ENCODE results near the gene CHSY3.

CHSY3 gene

DNA sequence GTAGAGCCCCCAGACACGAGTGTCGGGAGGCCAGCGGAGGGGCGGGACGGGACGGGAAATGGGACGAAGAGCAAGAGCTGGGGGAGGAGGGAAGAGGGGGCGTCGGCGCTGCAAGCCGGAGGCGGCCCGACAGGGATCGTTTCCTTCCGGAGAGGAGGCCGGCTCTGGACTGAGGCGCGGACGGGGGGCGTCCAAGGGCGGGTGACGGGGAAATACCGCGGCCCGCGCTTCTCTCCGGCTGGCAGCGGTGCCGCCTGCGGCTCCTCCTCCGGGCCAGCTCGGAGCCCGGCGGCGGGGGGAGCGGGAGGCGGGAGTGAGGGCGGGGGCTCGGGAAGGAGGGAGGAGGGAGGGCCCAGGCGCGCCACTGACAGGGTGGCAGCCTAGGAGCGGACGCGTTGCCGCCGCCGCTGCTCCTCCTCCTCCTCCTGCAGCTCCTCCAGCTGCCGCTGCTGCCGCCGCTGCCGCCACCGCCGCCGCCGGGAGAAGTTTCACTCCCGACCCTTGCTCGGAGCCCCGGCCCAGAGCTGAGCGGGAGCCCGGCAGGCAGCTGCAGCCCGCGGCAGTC is at the start of gene CHSY3:
TSS of gene CHSY3 (plus strand) at position 364 of the 565 bp plus-strand sequence.
- no peak for DNase-seq (ENCODE audit: low read depth)

DNA sequence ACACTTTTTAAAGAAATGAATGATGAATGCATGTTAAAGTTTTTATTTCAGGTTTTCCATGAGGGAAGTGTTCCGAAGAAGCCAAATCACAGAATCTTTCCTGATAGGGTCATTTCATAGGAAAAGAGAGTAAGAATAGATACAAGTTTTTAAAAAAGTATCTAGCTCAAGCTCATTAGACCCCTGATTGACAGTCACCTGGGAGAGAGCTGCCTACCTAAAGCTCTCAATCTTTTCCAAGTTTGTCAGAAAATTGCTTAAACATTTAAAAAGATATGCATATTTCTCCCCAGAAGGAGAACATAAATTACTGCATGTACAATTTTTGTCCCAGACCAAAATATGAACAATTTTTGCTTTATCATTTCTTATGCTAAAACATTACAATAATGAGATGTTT is 47.9 kb upstream of the CHSY3 start:
- DNase-seq (ENCODE audit: low read depth) = no peak

DNA sequence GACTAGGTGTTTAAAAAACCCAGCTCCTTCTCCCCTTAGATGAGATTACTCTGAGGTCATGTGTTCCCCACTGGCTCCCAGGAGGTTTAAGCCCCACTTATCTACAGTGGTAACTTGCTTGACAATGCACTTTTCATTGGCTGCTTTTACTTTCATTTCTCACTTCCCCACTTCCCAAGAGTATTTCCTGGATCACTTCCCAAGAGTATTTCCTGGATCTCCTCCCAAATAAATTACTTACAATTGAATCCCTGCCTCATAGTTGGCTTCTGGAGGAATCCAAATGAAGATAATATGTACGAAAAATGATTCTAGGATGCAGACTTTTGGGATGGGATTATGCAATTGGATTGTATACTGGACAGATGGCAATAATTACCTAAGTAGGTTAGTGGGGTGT is 47.1 kb upstream of the CHSY3 start:
- no peak for DNase-seq (ENCODE audit: low read depth)

DNA sequence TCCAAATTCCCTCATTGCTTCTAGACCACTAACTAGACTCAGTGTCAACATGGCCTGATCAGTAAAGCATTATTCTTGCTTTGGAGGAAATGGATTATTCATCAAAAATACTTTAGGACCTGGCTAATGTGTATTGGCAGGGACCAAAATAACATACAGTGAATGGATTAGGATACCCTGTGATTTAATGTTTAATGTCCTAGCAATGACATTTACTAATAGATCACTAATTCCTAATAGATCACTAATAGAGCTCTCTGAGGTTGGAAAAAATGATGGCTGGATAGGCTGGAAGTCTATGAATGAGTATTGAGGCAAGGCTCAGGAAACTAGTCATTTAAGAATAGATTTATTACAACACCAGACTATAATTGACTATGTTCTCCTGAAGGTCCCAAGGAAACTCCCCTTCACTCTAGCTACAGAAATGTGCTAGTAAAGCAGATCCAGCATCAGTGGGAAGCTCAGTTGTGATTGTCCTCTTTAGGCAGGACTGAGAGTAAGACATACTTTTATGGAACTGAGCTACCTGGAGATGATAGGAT is 46.1 kb upstream of the CHSY3 start:
- DNase-seq (ENCODE audit: low read depth) = no peak

DNA sequence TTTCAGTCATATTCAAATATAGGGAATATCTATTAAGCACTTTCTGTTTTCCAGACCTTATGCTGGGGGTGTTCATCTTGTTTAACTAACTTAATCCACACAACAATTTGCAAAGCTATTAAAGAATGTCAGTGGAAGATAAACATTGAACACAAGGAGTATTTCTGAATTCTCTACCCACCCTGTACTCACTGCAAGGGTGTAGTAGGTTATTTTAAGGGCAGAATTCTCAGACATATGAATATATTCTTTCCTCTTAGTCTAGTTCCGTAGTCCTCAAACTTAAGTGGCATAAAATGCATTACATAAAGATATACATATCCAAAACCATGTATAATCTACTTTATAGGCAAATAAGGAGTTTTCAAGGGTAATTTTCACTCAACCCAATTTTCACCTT is 19.9 kb upstream of the CHSY3 start:
- DNase-seq (ENCODE audit: low read depth) = no peak

DNA sequence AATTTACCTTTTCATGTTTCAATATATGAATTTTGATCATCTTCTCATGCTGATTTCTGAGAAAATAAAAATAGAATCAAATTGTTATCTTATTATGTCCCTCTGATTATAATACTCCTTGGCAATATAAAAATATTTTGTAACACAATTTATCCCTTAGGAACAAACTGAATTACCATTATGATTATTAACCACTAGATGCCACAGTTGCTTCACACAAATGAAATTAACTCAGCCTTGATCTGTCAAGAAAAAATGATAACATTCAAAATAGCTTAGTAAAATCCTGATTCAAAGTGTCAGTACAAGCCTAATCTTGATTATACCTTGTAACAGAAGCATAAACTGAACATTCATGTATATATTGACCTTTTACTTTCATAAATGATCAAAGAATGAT is 4.8 kb upstream of the CHSY3 start:
- DNase-seq (ENCODE audit: low read depth) = no peak

DNA sequence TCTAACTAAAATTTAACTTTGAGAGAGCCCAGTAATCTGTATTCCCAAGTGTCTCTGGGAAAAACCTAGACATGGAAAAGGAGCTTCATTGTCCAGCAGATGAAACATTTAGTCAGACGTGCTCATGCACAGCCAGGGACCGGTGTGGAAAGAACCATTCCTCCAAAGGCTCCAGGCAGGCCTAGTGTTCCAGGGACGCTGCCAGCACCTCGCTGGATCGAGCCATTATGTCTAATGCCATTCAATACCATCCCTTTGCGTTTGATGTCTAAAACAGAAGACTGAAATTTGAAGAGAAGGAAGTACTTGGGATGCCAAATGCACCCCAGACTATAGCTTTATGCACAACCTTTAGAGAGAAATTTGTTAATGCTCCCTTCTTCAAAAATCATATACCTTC is 1.4 kb upstream of the CHSY3 start:
- no peak for DNase-seq (ENCODE audit: low read depth)

DNA sequence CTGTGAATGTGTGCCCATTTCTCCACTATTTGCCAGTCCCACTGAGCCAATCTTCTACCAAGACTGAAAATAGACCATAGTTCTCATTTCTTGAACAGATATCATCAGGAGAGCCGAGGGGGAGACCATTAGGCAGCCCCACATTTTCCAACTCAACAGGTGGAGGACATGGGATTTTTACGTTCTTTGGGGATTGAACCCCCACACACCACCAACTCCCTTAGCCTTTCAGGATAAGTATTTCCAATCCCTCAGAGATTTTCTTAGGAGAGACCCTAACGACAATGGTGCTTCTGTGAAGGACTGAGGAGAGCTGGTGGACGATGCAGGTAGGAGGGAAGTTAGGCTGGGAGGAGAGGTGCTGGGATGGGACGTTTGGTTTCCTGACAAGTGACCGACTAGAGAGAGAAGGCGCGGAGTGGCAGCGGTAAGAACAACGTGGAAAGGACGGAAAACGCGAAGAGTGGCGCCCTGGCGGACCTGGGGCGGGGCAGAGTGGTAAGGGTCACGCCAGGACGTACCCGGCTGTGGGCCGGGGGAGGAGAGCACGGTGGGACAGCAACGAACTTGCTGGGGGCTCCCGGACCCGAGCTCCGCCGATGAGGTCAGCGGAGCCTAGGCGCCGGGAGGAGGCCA is 681 bp upstream of the CHSY3 start:
- no peak for DNase-seq (ENCODE audit: low read depth)

DNA sequence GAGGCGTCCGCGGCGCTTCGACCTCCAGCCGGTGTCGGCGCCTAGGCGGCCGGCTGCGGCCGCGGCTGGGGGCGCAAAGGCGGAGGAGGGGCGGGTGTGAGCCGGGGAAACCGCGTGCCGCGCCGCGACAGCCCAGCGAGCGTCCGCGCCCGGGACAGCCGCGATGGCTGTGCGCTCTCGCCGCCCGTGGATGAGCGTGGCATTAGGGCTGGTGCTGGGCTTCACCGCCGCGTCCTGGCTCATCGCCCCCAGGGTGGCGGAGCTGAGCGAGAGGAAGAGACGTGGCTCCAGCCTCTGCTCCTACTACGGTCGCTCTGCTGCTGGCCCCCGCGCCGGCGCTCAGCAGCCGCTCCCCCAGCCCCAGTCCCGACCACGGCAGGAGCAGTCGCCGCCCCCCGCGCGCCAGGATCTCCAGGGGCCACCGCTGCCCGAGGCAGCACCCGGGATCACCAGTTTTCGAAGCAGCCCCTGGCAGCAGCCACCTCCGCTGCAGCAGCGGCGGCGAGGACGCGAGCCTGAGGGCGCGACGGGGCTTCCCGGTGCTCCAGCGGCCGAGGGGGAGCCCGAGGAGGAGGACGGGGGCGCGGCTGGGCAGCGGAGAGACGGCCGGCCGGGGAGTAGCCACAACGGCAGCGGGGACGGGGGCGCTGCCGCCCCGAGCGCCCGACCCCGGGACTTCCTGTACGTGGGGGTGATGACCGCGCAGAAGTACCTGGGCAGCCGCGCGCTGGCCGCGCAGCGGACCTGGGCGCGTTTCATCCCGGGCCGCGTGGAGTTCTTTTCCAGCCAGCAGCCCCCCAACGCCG is 605 bp downstream of the CHSY3 start:
- DNase-seq (ENCODE audit: low read depth) = no peak

DNA sequence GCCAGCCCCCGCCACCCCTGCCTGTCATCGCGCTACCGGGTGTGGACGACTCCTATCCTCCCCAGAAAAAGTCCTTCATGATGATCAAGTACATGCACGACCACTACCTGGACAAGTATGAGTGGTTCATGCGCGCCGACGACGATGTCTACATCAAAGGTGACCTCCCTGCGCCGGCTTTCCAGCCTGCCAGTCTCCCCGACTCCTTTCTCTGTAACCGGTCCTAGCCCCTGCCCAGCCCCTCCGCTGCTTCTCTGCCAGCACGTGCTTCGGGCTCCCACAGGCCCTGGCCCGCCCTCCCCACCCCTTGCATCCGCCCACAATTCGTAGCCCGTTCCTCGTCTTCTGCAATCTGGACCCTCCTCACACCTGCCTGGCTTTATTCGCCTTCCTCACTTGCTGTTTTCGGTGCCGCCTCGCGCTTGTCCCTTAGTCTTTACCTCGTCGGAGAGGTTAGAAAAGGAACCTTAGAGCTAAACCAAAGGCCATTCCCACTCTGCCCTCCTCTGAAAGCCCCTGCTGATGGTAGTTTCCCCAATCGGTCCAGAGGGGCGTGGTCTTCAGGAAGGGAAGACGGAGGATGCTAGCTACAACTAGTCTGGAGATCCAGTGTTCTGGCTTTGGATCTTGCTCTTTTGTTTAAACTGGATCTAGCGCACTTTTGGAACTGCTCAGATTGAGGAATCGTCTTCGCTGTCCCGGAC is 1.4 kb downstream of the CHSY3 start:
- no peak for DNase-seq (ENCODE audit: low read depth)

DNA sequence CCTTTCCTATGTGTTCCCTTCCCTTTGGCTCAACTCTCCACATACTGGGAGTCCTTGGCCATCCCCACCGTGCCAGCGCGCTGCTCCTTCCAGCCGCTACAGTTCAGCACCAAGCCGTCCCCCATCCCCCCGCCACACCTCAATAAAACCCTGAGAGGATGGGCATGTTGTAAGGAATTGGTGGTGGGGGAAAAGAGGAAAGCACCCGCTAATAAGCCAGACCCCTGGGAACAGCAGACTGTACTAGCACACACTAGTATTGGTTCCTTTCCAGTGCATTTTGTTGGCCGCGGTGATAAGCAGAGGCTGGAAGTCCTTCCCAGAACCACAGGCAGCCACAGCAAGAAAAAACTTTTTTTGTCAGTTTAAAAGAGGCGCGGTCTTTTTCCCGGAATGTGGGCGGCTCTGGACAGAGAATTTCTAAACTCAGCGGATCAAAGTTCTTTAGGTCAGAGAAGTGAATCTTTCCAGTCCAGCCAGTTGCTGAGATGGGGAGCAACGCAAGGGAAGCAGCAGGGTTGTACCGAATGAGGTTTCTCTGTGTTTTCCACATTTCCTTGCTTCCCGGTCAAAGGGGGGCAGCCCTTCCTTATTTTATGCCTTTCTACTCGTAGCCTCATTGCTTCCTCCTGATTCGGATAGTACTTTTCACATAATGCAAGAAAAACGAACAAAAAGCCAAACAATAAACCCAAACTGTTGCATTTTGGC is 2.1 kb downstream of the CHSY3 start:
- no peak for DNase-seq (ENCODE audit: low read depth)

DNA sequence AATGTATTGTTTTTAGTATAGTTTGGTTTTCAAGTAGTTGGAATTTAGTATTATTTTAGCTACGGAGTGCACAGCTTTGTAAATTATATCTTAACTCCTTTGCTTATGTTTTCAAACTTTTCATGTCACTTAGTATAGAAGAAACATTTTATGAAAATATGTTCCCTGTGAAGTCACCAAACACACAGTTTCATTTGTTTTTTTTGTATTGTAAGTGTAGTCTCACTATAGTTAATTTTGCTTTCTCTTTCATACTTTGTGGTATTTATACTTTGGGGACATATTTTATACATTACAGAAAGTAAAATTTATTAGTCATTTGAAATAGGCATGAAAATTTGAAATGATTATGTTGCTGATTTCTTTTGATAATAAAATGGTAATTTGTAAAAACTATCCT is 5.0 kb downstream of the CHSY3 start:
- no peak for DNase-seq (ENCODE audit: low read depth)

DNA sequence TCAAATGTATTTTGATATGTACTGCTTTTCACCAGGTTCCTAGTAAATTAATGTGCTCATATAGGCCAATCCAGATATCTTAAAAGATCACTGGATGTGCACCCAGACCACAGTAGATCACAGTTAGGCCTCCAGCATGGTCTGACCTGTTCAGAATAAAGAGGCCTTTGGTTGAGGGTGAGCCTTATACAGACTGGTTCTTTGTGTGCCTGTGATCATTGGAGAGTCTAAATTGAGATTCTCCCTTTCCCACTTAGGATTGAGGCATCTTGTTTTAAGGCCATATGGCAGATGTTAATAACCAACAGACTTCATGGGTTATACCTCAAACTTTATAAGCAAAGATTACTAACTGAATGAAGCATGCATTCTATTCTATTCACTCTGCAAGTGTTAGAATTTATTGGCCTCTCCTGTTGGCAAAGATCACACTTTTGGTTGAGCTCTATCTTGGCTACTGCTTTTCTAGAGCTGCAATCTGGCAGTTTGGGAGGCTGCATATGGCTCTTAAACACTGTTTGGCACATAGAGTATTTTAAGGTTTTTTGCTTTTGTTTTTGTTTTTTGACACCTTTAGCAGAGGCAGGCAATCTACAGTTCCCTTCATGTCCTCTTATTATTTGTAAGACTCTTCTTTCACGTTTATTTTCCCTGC is 8.5 kb downstream of the CHSY3 start:
- no peak for DNase-seq (ENCODE audit: low read depth)

DNA sequence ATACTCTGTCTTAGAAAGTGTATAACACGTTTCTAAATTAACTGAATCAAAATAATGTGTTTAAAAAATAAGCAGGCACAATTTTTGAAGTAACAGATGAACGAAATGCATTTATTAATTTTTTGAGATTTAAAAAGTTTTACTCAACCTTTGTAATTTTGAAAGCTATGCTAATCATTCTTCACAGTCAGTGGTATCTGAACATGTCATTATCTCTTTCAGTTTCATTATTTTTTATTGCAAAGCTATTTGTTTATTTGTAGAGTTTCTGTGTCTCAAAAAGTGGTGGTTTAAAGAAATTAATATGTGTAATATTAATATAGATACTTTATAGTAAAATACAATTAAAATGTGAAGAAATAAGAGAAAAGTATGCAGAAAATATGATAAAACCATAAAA is 11.2 kb downstream of the CHSY3 start:
- DNase-seq (ENCODE audit: low read depth) = no peak

DNA sequence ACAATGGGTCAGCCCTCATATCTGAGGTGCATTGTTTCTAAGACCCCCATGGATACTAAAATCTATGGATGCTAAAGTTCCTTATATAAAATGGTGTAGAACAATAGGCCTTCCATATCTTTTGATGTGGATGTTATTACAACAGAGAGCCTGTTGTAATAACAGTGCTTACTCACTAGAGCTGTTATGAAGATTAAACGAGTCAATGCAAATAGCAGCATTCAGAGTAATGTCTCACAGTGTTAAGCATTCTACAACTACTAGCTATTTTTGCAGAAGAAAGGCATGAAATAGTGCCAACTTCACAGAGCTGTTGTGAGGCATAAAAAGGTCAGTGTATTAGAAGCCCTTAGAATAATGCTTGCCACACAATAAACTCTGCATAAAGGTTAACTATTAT is 13.0 kb downstream of the CHSY3 start:
- no peak for DNase-seq (ENCODE audit: low read depth)

DNA sequence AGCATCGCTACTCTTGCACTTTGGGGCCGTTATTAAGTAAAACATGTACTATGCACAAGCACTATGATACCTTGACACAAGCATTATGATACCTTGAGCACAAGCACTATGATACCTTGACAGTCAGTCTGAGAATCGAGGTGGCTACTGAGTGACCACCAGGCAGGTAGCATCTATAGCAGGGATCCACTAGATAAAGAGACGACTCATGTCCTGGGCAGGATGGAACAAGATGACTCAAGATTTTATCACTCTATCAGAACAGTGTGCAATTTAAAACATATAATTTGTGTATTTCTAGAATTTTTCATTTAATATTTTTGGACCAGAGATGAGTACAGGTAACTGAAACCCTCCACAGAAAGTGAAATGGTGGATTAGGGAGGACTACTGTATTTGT is 16.9 kb downstream of the CHSY3 start:
- DNase-seq (ENCODE audit: low read depth) = no peak

DNA sequence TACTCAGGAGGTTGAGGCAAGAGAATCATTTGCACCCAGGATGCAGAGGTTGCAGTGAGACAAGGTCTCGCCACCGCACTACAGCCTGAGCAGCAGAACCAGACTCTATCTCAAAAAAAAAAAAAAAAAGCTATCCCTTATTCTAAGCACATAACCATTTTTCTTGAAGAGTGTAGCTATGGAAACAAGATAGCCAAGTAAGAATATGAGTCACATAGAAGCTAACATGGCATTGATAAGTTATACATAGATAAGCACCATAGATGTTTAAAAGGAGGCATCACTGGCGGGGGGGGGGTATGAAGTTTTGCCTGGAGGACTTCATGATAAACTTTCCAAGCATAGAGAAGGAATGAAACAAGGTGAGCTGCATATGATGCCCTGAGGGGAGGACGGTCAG is 26.0 kb downstream of the CHSY3 start:
- DNase-seq (ENCODE audit: low read depth) = no peak

DNA sequence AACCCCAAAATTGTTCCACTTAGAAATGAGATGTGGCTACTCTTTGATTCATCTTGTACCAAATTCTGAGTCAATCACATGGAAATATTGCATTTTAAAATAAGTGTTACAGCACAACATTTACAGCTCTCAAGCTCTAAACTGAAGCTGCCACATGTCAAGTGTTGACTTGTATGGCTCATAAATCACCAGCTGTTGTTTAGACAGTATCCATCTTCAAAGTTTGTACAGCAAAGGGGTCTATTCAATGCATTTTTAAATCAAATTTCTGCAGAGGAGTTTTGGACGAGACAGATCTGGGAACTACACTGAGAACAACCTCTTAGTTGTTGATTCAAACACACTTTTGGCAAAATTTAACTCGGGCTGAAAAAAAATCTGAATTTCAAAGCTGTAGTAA is 31.4 kb downstream of the CHSY3 start:
- no peak for DNase-seq (ENCODE audit: low read depth)

DNA sequence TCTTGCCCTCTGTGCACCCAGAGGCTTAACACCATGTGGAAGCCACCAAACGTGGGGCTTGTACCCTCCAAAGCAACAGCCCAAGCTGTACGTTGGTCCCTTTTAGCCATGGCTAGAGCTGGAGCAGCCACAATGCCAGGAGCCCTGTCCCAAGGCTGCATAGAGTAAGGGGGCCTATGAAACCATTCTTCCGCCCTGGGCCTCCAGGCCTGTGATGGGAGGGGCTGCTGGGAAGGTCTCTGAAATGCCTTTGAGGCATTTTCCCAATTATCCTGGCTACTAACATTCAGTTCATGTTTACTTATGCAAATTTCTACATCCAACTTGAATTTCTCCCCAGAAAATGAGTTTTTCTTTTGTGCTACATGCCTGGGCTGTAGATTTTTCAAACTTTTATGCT is 33.8 kb downstream of the CHSY3 start:
- DNase-seq (ENCODE audit: low read depth) = no peak

DNA sequence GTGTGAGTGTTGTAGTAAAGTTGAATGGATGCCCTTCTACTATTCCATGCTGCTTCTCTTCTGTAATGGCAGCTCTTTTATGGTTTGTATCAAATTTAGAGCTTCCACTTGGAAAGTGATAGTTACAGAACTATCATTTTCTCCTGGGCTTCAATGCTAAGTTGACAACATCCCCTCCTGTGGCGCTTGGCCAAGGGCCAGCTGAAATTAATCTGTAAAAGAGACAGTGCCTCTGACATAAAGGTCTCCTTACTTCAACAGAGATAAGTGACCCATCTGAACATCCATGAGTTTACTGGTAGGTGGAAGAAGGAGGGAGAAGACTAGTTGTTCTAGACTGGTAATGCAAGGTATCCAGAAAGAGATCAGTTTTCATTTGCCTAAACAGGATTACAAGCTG is 39.7 kb downstream of the CHSY3 start:
- no peak for DNase-seq (ENCODE audit: low read depth)

DNA sequence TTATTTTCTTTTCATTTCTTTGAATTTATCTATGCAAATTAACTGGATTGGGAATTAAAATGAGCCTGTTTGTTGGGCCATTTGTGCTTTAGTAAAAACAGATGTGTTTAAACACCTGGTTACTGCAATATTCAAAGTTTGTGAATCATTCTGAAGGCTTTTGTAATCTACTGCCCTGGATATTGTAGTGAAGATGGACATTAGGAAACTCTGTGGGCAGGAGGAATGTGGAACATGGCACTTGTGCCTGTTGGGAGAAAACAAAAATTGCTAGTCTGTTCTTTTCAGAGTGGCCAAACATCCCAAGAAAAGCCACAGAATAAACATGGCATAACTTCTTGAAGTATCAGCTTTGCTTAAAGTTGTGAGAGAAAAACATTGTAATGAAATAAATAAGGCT is 40.8 kb downstream of the CHSY3 start:
- DNase-seq (ENCODE audit: low read depth) = no peak

All from stimulated activated CD8-positive, alpha-beta memory T cell treated with anti-CD3 and anti-CD28 coated beads, Interleukin-7, amount 100 ng/mL, for 24 hours (primary cell).